PC-3 (cell line): Measurements from ENCODE around the gene UNC13C.

Experiments used
- EZH2 ChIP-seq: fragments of 300-600 bp; sonication (generic); IDR thresholded peaks from one replicate; pipeline ENCODE4 v1.6.1; 2017; ENCODE audit warnings: antibody characterized with exemption, mild to moderate bottlenecking, low read length; ENCODE audit not compliant: unreplicated experiment
- EZH2phosphoT487 ChIP-seq: fragments of 300-600 bp; sonication (generic); IDR thresholded peaks from 2 replicates; pipeline ENCODE4 v1.6.1; 2018; ENCODE audit warnings: mild to moderate bottlenecking, antibody characterized with exemption, low read length, borderline replicate concordance
- TF ChIP-seq, protein P1 (sequence below): fragments of 300-600 bp; sonication (generic); conservative IDR thresholded peaks from 2 replicates; pipeline ENCODE4 v1.5.1; 2017; ENCODE audit warnings: antibody characterized with exemption, low read depth, mild to moderate bottlenecking, low read length

DNA sequence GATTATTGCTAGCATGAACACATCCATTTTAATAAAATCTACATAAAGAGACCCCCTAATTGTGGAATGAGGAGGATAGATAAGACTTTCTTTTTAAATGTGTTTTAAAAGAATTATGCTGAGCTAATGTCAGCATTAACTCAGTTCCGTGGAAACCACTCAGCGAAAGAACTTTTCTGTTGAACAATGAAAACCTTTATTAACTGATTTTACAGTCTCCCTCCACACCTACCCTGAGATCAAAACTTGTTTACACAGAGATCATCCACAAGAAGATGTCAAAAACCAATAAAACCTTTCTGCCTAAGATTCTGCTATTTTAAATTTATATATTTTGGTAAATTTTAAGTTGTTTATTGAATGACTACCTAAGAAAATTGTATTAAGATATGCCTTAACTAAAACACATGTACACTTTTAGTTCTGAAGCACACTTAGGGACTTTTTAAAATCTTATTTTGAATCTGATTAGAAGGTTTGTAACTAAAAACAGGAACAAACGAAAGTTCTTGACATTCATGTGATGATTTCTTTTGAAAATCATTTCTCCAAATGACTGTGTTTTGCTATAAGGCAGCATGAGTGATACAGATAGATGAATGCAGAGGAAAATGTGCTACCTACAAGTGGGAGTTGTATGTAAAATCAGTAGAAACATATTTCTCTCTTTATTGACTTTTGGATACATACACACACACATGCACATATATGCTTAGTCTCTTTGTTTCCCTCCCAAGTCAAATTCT lies 369.0 kb downstream of the UNC13C start:
- TF ChIP-seq, protein P1, sequence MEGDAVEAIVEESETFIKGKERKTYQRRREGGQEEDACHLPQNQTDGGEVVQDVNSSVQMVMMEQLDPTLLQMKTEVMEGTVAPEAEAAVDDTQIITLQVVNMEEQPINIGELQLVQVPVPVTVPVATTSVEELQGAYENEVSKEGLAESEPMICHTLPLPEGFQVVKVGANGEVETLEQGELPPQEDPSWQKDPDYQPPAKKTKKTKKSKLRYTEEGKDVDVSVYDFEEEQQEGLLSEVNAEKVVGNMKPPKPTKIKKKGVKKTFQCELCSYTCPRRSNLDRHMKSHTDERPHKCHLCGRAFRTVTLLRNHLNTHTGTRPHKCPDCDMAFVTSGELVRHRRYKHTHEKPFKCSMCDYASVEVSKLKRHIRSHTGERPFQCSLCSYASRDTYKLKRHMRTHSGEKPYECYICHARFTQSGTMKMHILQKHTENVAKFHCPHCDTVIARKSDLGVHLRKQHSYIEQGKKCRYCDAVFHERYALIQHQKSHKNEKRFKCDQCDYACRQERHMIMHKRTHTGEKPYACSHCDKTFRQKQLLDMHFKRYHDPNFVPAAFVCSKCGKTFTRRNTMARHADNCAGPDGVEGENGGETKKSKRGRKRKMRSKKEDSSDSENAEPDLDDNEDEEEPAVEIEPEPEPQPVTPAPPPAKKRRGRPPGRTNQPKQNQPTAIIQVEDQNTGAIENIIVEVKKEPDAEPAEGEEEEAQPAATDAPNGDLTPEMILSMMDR = no peak
- TF ChIP-seq EZH2phosphoT487 (no peak), EZH2 (no peak)
